ENCODE results near the gene DZIP1.

DNA sequence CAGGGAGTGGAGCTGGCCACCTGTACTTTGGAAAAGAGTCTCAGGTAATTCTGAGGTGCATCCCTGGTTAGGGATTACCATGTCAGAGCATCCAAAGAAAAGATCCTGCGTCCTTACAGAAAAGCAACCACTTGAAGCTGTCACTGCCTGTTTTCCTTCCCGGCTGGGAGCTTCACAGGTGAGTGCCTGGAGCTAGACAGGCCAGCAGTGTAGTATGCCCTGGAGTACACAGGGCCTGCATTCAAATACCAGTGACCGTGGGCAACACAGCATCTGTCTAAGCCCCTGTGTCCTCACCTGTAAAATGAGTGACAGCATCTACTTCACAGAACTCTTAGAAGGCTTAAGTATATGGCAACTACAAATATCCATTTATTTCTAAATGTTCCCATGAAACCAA lies 29.0 kb downstream of the DZIP1 start:
- TF ChIP-seq JUND (IDR thresholded peaks at IDR 0.05; ENCODE audit: low read depth, low read length), result no peak
- no peak for TF ChIP-seq RAD21 (IDR thresholded peaks at IDR 0.05; ENCODE audit: insufficient read depth, low read depth, low read length)
- TF ChIP-seq, protein P1, sequence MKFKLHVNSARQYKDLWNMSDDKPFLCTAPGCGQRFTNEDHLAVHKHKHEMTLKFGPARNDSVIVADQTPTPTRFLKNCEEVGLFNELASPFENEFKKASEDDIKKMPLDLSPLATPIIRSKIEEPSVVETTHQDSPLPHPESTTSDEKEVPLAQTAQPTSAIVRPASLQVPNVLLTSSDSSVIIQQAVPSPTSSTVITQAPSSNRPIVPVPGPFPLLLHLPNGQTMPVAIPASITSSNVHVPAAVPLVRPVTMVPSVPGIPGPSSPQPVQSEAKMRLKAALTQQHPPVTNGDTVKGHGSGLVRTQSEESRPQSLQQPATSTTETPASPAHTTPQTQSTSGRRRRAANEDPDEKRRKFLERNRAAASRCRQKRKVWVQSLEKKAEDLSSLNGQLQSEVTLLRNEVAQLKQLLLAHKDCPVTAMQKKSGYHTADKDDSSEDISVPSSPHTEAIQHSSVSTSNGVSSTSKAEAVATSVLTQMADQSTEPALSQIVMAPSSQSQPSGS (IDR thresholded peaks at IDR 0.05; ENCODE audit: low read length), result no peak
- no peak for TF ChIP-seq ZNF384 (IDR thresholded peaks at IDR 0.05; ENCODE audit: borderline replicate concordance, low read depth, low read length)
- TF ChIP-seq RBBP5 (conservative IDR thresholded peaks at IDR 0.05), result no peak
- TF ChIP-seq MYC (IDR thresholded peaks at IDR 0.05; ENCODE audit: insufficient read depth, insufficient read length, insufficient replicate concordance, low read length, severe bottlenecking), result no peak
- TF ChIP-seq NFXL1 (IDR thresholded peaks at IDR 0.05; ENCODE audit: borderline replicate concordance), result no peak
- no peak for TF ChIP-seq NFYB (IDR thresholded peaks at IDR 0.05; ENCODE audit: insufficient read depth, low read depth, low read length)
- no peak for TF ChIP-seq NRF1 (conservative IDR thresholded peaks at IDR 0.05; ENCODE audit: low read depth, low read length)
- TF ChIP-seq BACH1 (IDR thresholded peaks at IDR 0.05; ENCODE audit: borderline replicate concordance), result no peak
- no peak for TF ChIP-seq FOXM1 (IDR thresholded peaks at IDR 0.05; ENCODE audit: low read depth, low read length)
- no peak for TF ChIP-seq MEF2B (IDR thresholded peaks at IDR 0.05; ENCODE audit: partially characterized antibody, poor library complexity, severe bottlenecking)
